Endometrial microvascular endothelial cells (primary cell): ENCODE data around the gene EDC4. TPM values are rescaled to one million over a fixed set of nuclear protein-coding genes. Genes with fewer than 3 reads are reported as not detected.
"Not testable (repeated sequence)": the region's sequence is repeated elsewhere in the genome, so short reads cannot be mapped to it uniquely, and the experiment has no call there.

Experiments used
- in situ Hi-C: cut with HindIII; loops from 2 replicates; pipeline ENCODE4 v1.10.0; 2017; ENCODE audit warnings: low sequenced_read_pairs, low pct_unique_long_range_greater_than_20kb; ENCODE audit errors: inconsistent ontology term
- total RNA-seq: library from RNA; depleted of rRNA; stranded (reverse); fragments of >200 nt; gene quantifications from one replicate; pipeline ENCODE4 v1.2.3, GENCODE V29; 2015; ENCODE audit errors: inconsistent ontology term

EDC4 gene
- total RNA-seq, 1 donor from 2014 or later: 99.8 TPM

DNA sequence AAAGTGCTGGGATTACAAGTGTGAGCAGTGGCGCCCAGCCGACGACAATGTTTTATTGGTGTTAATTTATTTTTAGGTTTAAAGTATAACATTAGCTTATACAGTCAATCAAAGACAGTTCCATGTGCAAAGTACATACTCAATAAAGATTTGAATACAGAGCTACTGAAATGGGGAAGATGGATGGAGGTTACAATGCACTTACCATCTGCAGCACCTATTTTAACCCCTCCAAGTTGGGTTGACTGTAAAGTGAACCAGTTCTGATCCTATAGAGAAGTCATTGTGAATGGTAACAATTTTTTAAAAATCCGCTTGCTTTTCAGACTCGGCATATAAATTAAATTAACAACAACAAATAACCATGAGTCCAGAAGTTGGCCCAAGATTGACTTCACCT lies 19.5 kb downstream of the EDC4 start:
- in situ Hi-C loops: loop anchor here (25.0 kb wide), 1 partner anchor 120 kb away; the partner anchor contains the start of genes DDX28, DPEP2NB and DUS2

DNA sequence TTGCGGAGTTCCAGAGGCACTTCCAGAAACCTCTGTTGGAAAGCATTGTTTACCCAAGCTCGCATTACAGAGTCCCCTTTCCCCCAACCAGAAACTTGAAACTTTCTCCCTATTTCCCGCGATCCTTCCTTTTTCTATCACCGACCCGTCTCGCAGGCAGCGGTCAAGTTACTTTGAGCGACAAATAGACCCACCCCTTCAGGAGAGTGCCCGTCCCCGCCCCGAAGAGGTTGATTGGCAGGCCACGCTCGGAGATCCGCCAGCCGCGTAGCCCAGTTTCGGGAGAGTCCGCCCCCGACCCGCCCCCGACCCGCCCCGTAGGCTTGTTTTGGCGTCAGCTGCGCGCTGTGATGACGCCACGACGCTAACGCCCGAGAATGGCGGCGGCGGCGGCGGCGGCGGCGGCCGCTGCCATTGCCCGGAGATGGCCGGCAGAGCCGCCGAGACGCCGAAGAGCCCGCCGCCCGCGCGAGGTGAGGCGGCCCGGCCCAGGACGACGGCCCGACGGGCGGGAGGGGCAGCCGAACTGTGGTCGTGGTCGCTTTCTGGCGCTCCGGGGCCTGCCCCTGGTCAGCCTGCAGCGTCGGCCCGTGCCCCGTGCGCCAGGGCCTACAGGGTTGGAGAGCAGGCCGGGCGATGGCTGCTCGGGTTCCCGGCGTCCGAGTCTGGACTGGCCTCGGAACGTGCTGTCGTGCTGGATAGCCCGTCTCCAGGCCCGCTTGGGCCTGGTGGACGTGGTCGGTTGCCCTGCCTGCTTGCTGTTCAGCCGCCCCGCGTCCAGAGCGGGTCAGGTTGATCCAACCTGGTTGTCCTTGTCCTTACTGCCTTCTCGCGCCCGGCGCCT lies 20.3 kb downstream of the EDC4 start, which contains the start of gene PSKH1:
Gene PSKH1 (plus strand): TSS at position 356 of the 844 bp plus-strand sequence. CDS start 15,496 bp downstream, outside the sequence.
- in situ Hi-C loops: loop anchor here (25.0 kb wide), 1 partner anchor 119 kb away; the partner anchor contains the start of genes DDX28, DPEP2NB and DUS2

DNA sequence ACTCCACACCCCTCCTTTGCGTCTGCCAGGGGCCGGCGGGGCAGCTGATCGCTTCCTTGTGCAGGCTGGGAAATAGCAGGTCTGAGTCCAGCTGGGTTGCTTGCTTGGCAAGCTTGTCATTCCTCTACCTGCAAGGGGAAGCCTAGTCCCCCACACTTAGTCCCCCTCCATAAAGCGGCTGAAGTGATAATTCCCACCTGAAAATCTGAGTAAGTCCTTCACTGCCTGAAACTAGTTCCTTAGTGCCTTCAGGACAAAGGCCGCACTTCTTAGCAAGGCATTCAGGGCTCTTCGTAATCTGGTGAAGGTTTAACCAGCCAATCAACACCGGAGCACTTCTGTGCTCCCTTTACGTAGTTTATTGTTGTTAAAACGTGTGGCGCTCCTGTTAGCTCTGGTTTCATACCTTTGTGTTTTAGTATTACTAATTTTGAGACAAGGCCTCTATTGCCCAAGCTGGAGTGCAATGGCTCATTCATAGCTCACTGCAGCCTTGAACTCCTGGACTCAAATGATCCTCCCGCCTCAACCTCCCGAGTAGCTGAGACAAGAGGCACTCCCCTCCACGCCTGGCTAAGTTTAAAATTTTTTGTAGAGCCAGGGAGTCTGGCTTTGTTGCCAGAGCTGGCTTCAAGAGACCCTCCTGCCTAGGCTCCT lies 21.0 kb downstream of the EDC4 start:
- in situ Hi-C loops: loop anchor here (25.0 kb wide), 1 partner anchor 118 kb away; the partner anchor contains the start of genes DDX28, DPEP2NB and DUS2

DNA sequence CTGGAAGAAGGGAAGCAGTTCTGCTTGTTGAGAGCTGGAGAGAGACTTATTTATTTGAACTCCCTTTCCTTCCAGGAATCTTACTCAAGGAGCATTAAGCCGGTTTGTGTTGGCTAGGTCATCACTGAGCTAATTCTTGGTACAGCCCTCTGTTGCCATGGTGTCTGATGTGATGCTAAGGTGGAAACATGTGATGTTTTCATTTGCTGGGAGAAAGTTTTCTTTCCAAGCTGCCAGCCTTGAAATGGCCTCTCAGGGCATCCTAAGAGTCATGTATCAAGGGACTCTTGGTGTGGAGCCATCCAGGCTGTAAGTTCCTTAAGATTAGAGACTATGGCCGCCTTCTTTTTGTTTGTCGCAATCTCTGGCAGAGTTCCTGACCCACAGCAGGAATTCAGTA lies 24.4 kb downstream of the EDC4 start:
- in situ Hi-C loops: loop anchor here (25.0 kb wide), 1 partner anchor 115 kb away; the partner anchor contains the start of genes DDX28, DPEP2NB and DUS2

DNA sequence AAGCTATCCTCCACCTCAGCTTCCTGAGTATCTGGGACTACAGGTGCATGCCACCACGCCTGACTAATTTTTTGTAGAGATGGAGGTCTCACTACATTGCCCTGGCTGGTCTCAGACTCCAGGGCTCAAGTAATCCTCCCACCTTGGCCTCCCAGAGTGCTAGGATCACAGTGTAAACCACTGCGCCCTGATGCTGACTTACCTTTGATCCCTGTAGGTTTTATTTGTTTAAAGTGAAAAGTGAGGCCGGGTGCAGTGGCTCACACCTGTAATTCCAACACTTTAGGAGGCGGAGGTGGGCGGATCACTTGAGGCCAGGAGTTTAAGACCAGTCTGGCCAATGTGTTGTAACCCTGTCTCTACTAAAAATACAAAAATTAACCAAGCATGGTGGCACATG lies 28.9 kb downstream of the EDC4 start:
- in situ Hi-C loops: no loop called here

DNA sequence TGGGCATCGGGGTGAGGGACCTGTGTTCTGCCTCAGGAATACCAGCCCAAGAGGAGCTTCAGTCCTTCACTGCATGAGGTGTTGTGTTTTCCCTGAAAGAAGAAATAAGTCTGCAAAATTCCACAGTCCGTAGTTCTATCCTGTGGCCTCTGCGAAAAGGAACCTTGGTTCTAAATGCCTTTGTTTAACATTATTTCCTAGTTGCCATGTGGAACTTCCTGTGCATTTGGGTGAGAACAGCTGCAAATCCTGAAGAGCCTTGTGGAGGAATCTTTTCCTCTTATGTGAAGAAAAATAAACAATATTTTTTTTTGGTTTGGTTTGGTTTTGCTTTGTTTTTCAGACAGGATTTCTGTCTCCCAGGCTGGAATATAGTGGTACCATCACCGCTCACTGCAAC lies 30.0 kb downstream of the EDC4 start:
- in situ Hi-C loops: no loop called here

DNA sequence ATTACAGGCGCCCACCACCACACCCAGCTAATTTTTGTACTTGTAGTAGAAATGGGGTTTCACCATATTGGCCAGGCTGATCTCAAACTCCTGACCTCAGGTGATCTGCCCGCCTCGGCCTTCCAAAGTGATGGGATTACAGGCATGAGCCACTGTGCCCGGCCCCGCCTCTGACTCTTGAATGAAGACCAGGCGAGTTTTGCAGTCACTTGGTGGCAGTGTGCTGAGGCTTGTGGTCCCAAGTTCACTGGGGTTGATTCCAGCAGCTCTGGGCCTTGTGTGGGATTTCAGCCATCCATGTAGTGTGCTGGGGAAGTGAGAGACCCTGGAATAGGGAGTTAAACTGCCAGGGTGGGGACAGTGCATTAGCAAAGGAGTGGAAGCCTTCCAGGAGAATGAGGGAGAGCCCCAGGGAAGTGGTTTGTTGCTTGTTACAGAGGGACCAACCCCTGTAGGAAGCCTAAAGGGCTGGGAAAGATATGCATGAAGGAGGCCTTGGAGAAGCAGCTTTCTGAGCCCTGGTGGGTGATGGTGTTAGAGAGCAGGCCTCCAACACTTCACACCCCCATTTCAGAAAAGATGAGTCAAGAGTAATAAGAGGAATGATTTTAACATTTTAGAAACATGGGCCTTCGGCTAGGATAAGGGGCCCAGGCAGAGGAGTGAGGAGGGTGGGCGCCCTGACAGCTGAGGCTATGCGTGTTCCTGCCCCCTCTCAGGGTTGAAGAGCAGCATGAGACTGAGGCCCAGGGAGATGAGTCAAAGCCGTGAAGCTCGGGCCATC lies 34.7 kb downstream of the EDC4 start:
- in situ Hi-C loops: no loop called here

- in situ Hi-C loops: no loop called here
These were observed 36.3 kb downstream of the EDC4 start for GRCh38 chr16:67909056-67909742.

DNA sequence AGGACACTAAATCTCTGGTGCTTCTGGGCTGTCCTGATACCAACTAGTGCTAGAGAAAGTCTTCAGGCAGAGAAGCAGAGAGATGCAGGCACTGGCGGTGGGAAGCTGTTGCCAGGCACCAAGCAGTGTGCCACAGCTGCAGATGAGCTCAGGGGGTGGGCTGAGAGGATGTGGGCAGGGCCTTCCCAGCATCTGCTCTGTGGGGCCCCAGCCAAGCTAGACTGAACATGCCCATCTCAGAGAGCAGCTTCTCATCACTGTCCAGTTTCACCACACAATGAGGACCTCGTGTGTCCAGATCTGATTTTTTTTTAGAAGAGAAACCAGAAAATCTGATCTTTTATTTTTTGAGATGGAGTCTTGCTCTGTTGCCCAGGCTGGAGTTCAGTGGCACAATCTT lies 37.3 kb downstream of the EDC4 start:
- in situ Hi-C loops: no loop called here

- in situ Hi-C loops: no loop called here
These were observed 42.1 kb downstream of the EDC4 start for GRCh38 chr16:67914758-67915495.

GRCh38 chr16:67915496-67915769 lies 42.6 kb downstream of the EDC4 start:
- in situ Hi-C loops: not testable (repeated sequence)

DNA sequence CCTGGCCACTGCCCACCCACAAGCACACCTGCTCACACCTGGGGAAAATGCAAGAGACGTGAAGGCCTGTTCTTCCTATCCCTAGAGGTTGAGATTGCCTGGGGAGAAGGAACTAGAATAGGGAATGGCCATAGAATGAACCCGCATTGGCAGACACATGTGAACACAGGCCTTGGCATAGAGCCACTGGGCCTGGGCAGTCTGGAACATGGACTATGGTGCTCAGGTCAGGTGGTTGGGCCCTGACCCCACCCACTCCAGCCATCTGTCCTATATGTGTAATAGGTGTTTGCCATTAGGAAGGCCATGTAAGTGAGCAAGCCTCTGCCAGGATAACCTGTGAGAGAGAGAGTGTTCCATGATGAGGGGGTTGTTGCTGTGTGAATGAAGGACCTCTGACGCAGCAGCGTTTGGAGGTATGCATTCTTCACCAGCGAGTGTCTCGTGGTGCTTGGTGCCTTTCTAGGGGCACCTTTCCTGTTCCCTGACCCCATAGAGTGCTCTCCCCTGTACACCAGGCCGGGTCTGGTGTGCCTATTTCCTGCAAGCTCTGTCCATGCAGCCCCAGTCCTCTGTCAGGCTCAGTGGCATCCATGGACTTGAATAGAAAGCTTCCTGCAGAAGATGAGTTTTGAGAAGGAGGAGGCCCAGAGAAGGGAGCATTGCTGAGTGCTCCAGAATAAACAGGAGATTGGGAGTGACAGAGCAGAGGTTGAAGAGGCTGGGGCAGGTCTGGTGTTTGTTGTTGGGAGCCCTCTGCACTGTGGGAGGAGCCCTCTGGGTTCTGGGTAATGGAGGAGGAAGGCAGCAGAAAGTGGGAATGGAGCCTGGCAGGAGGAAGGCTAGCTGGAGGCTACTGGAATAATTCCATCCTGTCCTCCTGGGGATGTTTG lies 43.2 kb downstream of the EDC4 start:
- in situ Hi-C loops: no loop called here

GRCh38 chr16:67917140-67917851 lies 44.4 kb downstream of the EDC4 start:
- in situ Hi-C loops: no loop called here

DNA sequence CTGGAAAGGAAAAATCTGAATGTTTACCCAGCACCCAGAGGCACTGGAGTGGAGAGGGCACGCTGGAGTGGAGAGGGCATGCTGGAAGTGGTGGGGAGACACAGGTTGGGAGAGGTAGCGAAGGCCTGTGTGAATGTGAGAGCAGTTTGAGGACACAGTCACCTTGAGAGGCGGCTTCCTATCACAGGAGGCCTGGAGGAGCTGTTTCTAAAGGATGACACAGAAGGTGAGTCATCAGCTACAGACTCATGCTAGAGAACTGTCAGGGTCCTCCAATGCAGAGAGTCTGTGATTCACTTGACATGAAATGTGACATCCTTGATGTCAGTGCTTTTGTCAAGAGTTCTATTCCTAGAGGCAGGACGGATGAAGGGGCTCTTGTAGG lies 45.0 kb downstream of the EDC4 start:
- in situ Hi-C loops: no loop called here

DNA sequence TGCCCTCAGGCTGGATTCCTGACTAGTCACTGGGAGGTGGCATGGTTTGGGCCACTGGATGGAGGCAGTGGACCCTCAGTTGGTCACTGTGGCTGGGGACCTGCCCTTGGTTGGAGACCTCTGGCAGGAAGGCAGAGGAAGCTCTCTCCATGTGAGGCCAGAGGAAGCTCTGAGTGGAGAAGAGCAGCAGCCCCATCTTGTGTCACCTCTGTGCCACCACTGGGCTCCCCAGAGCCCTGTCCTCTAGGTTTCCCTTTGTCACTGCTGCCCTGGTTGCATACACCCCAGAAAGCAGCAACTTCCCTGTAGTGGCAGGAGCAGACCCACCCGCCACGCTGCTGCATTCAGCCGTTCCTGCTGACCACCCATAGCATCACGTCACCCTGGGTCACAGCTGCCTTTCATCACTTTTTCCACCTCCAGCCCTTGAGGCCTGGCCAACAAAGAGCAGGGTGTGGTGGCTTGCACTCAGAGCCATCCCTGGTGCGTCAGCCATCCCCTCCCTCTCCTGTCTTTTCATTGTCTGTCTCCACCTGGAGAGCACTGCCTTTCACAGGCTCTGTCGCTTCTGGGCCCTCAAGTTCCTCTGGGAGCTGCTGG lies 46.9 kb downstream of the EDC4 start:
- in situ Hi-C loops: no loop called here

GRCh38 chr16:67922221-67922620 lies 49.4 kb downstream of the EDC4 start:
- in situ Hi-C loops: no loop called here
